Nephron progenitor cell (in vitro differentiated cells): ENCODE results near the gene GBX1.

Experiments
- DNase-seq: peaks from one replicate; pipeline ENCODE4 v3.0.0; 2021
- H3K27ac Mint-ChIP-seq: 2 replicates; pipeline ENCODE4 v1.8.0; 2021; ENCODE audit warnings: mild to moderate bottlenecking, moderate library complexity, mixed read lengths
- H3K27me3 Mint-ChIP-seq: 2 replicates; pipeline ENCODE4 v1.8.0; 2021; ENCODE audit warnings: mild to moderate bottlenecking, low read depth, mixed read lengths; ENCODE audit not compliant: poor library complexity
- H3K36me3 Mint-ChIP-seq: 2 replicates; pipeline ENCODE4 v1.8.0; 2021; ENCODE audit warnings: low read depth, mixed read lengths
- H3K4me1 Mint-ChIP-seq: 2 replicates; pipeline ENCODE4 v1.8.0; 2021; ENCODE audit warnings: mixed read lengths
- H3K4me3 Mint-ChIP-seq: 2 replicates; pipeline ENCODE4 v1.8.0; 2021; ENCODE audit warnings: mild to moderate bottlenecking, moderate library complexity, mixed read lengths
- H3K9me3 Mint-ChIP-seq: 2 replicates; pipeline ENCODE4 v1.8.0; 2021; ENCODE audit warnings: mild to moderate bottlenecking, moderate library complexity, mixed read lengths
- CTCF ChIP-seq: fragments of 200-600 bp; sonication (generic); IDR thresholded peaks from 2 replicates; pipeline ENCODE4 v1.5.0; 2021; ENCODE audit warnings: antibody characterized with exemption

GBX1 gene

GRCh38 chr7:151113344-151114150 is 53.9 kb downstream of the GBX1 start:
- H3K27me3 Mint-ChIP-seq, result peaks cover 49% of the 10 kb centered on the region

GRCh38 chr7:151110941-151111645 is 56.4 kb downstream of the GBX1 start:
- no peak overlapping the region for H3K4me3 Mint-ChIP-seq
- H3K27me3 Mint-ChIP-seq, result peaks cover 34% of the 10 kb centered on the region
- no peaks in the 10 kb centered on the region for H3K9me3 Mint-ChIP-seq
- peaks cover 41% of the 10 kb centered on the region for H3K4me1 Mint-ChIP-seq
- DNase-seq, result peak; percentile 80
- no peak overlapping the region for H3K27ac Mint-ChIP-seq
- no peaks in the 10 kb centered on the region for H3K36me3 Mint-ChIP-seq
- TF ChIP-seq CTCF, result peak; percentile 86

More at GRCh38 chr7:151113344-151114150, 53.9 kb downstream of the GBX1 start:
- Mint-ChIP-seq H3K36me3 (peaks cover 3% of the 10 kb centered on the region), H3K4me3 (peak overlapping the region; percentile 73), H3K27ac (peak overlapping the region; percentile 66), H3K4me1 (peaks cover 41% of the 10 kb centered on the region), H3K9me3 (no peaks in the 10 kb centered on the region)
- no peak for DNase-seq
- TF ChIP-seq CTCF, result no peak

DNA sequence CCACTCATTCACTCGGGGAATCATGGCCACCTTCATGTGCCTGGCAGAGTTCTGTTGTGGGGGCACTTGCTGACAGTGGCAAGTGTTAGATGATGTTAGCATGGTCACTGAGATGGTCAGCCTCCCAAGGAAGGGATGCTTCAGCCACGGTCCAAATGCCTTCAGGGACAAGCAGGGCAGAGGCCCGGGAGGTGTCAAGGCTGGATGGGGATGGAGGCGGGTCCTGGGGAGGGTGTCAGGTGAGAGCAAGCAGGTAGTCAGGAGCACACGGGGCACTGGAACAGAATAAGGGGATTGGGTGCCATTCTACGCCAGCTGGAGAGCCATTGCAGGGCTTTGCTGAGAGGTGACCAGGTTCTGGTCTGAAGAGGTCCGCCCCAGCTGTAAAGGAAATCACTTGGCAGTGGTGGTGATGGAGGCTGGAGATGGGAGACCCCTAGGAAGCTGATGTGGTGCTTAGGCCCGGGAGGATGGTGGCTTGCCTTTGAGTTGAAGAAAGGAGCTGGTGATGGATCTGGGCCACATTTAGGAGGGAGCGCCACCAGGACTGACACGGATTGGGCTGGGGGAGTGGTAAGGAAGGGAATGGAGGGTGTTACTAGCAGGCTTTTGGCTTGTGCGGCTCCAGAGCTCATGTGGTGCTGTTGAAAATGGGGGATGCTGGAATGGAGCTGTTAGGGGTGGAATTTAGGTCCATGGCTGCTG is 57.1 kb downstream of the GBX1 start:
- no peak for DNase-seq
- H3K9me3 Mint-ChIP-seq, result no peaks in the 10 kb centered on the region
- TF ChIP-seq CTCF, result no peak
- no peak overlapping the region for H3K4me3 Mint-ChIP-seq
- peaks cover 29% of the 10 kb centered on the region for H3K27me3 Mint-ChIP-seq
- H3K4me1 Mint-ChIP-seq, result peaks cover 37% of the 10 kb centered on the region
- peaks cover 4% of the 10 kb centered on the region for H3K36me3 Mint-ChIP-seq
- no peak overlapping the region for H3K27ac Mint-ChIP-seq

GRCh38 chr7:151109094-151110048 is 58.1 kb downstream of the GBX1 start:
- peaks cover 37% of the 10 kb centered on the region for H3K4me1 Mint-ChIP-seq
- TF ChIP-seq CTCF, result no peak
- peaks cover 11% of the 10 kb centered on the region for H3K36me3 Mint-ChIP-seq
- H3K4me3 Mint-ChIP-seq, result no peak overlapping the region
- H3K9me3 Mint-ChIP-seq, result no peaks in the 10 kb centered on the region
- H3K27ac Mint-ChIP-seq, result no peak overlapping the region
- H3K27me3 Mint-ChIP-seq, result peaks cover 29% of the 10 kb centered on the region
- no peak for DNase-seq

- no peak for DNase-seq
- peaks cover 19% of the 10 kb centered on the region for H3K27me3 Mint-ChIP-seq
- H3K36me3 Mint-ChIP-seq, result peaks cover 16% of the 10 kb centered on the region
- no peak overlapping the region for H3K4me3 Mint-ChIP-seq
- H3K9me3 Mint-ChIP-seq, result no peaks in the 10 kb centered on the region
- no peak for TF ChIP-seq CTCF
- no peak overlapping the region for H3K27ac Mint-ChIP-seq
- peaks cover 28% of the 10 kb centered on the region for H3K4me1 Mint-ChIP-seq
Measured at GRCh38 chr7:151107882-151108281, 59.6 kb downstream of the GBX1 start.
